NCI-H146 (cell line): ENCODE results near the gene CAPSL.
"Not testable (repeated sequence)": the region's sequence is repeated elsewhere in the genome, so short reads cannot be mapped to it uniquely, and the experiment has no call there.

Experiments
- DNase-seq: peaks from one replicate; lab custom pipeline; 2025; lab: John Stamatoyannopoulos, UW

Gene CAPSL

GRCh38 chr5:35938568-35939227, at the start of gene CAPSL:
Gene CAPSL, minus strand, starts transcription at chr5:35938622. Its CDS starts 17,502 bp downstream, at chr5:35921120.
- DNase-seq = no peak

GRCh38 chr5:35987776-35988175, 49.4 kb upstream of the CAPSL start:
- DNase-seq = no peak

- no peak for DNase-seq
Measured at GRCh38 chr5:35979715-35980114, 41.3 kb upstream of the CAPSL start.

GRCh38 chr5:35976859-35977258, 38.4 kb upstream of the CAPSL start:
- not testable (repeated sequence) for DNase-seq

- DNase-seq = no peak
Measured at GRCh38 chr5:35974570-35974969, 36.1 kb upstream of the CAPSL start.

- no peak for DNase-seq
Measured at GRCh38 chr5:35971878-35972210, 33.4 kb upstream of the CAPSL start.

- DNase-seq = no peak
Measured at GRCh38 chr5:35971186-35971877, 32.9 kb upstream of the CAPSL start.

GRCh38 chr5:35963381-35963843, 25.0 kb upstream of the CAPSL start:
- DNase-seq = no peak

GRCh38 chr5:35960328-35960727, 21.9 kb upstream of the CAPSL start:
- no peak for DNase-seq

GRCh38 chr5:35956429-35956828, 18.0 kb upstream of the CAPSL start:
- no peak for DNase-seq

GRCh38 chr5:35954175-35954574, 15.8 kb upstream of the CAPSL start:
- DNase-seq = no peak

- no peak for DNase-seq
Measured at GRCh38 chr5:35947085-35947484, 8.7 kb upstream of the CAPSL start.

GRCh38 chr5:35939639-35940038, 1.2 kb upstream of the CAPSL start:
- DNase-seq = no peak

- peak; percentile 19 for DNase-seq
Measured at GRCh38 chr5:35926389-35927051, 11.9 kb downstream of the CAPSL start.

- DNase-seq = no peak
Measured at GRCh38 chr5:35924950-35925722, 13.3 kb downstream of the CAPSL start.

- no peak for DNase-seq
Measured at GRCh38 chr5:35924122-35924949, 14.1 kb downstream of the CAPSL start.

GRCh38 chr5:35922468-35922867, 16.0 kb downstream of the CAPSL start:
- no peak for DNase-seq

- no peak for DNase-seq
Measured at GRCh38 chr5:35921930-35922329, 16.5 kb downstream of the CAPSL start.

- no peak for DNase-seq
Measured at GRCh38 chr5:35920890-35921289, 17.5 kb downstream of the CAPSL start.

GRCh38 chr5:35919191-35919590, 19.2 kb downstream of the CAPSL start:
- no peak for DNase-seq

- DNase-seq = no peak
Measured at GRCh38 chr5:35908814-35909213, 29.6 kb downstream of the CAPSL start.

GRCh38 chr5:35908228-35908627, 30.2 kb downstream of the CAPSL start:
- DNase-seq = no peak
